Testis (tissue), 3 donors: ENCODE data around the gene FDPS. TPM values are rescaled to one million over a fixed set of nuclear protein-coding genes. Genes with fewer than 3 reads are reported as not detected.

ENCODE experiments used
- DNase-seq: peaks from one replicate; pipeline ENCODE4 v3.0.0-alpha.2; 2019
- H3K27ac ChIP-seq, 2 donors: fragments of 200-600 bp; sonication (generic); one replicate each; pipeline ENCODE4 v1.5.1; 2019
- H3K27me3 ChIP-seq: fragments of 200-600 bp; sonication (generic); one replicate; pipeline ENCODE4 v1.5.1; 2019
- H3K36me3 ChIP-seq: fragments of 200-600 bp; sonication (generic); one replicate; pipeline ENCODE4 v1.5.1; 2017; ENCODE audit warnings: low read depth; ENCODE audit errors: missing control alignments
- H3K4me1 ChIP-seq: fragments of 200-600 bp; sonication (generic); one replicate; pipeline ENCODE4 v1.5.1; 2019
- H3K4me3 ChIP-seq, 2 donors: fragments of 200-600 bp; sonication (generic); one replicate each; pipeline ENCODE4 v1.5.1; 2017 to 2019
- H3K9me3 ChIP-seq: fragments of 200-600 bp; sonication (generic); one replicate; pipeline ENCODE4 v1.5.1; 2017
- POLR2A ChIP-seq: fragments of 450-650 bp; IDR thresholded peaks from one replicate; pipeline ENCODE4 v1.6.1; 2017; ENCODE audit warnings: antibody characterized with exemption, mild to moderate bottlenecking, moderate library complexity
- WGBS, 2 donors: methylation state at CpG; one replicate each; pipeline ENCODE4 v1.1.5; 2018; 5-methylcytosine and 5-hydroxymethylcytosine counted together
- intact Hi-C: fragments of 100-400 bp; cut with DNase I; formaldehyde crosslinking; loops from one replicate; pipeline ENCODE4 v1.15.1; 2023; ENCODE audit warnings: low total_unique reads
- polyA plus RNA-seq: library from polyadenylated mRNA; stranded (reverse); fragments of 350-450 nt; fragmentation: Illumina TruSeq; extraction: RNeasy Lipid Tissue Mini Kit (QIAGEN cat#74804); gene quantifications from one replicate; pipeline ENCODE4 v1.2.3, GENCODE V29; 2014; ENCODE audit warnings: low read depth, low replicate concordance; ENCODE audit not compliant: insufficient read depth
- total RNA-seq, 2 donors: library from RNA; depleted of rRNA; stranded (reverse); fragments of >200 nt; gene quantifications; one replicate each; pipeline ENCODE4 v1.2.3, GENCODE V29; 2016
- TF ChIP-seq, protein P1 (sequence below), 3 experiments: fragments of 450-650 bp in 2 of 3; fragments of 200-600 bp in 1 of 3; sonication (generic) in 1 of 3; IDR thresholded peaks; one replicate each; pipeline ENCODE4 v1.5.1; 2016 to 2019; ENCODE audit warnings: antibody characterized with exemption in 3 of 3, mild to moderate bottlenecking in 2 of 3, moderate library complexity in 1 of 3

FDPS gene
- total and polyA plus RNA-seq, 3 donors from 2014 or later, result 51.6 to 127 (median 81.6) TPM

DNA sequence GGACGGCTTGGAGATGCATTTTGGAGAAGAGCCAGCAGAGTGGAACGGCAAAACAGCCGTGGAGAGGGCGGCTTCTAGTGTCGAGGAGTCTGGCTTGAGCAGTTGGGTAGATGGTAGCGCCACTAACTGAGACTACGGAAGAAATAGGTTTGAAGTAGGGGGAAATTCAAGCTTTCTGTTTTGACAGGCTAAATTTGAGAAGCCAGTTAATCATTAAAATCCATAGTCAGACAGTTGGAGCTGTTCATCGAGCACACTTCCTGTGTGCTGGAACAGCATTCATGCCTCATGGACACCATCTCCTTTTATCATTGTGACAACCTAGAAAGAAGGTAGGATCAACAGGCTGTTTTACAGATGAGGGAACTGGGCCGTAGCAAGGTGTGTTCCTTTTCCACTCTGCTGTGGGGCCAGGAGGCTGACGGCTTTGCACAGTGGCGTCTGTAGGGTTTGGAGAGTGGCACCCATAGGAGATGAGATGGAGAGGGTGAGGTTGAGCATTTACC is 4.1 kb upstream of the FDPS start:
- intact Hi-C loops, result no loop called here
- TF ChIP-seq, protein P1, sequence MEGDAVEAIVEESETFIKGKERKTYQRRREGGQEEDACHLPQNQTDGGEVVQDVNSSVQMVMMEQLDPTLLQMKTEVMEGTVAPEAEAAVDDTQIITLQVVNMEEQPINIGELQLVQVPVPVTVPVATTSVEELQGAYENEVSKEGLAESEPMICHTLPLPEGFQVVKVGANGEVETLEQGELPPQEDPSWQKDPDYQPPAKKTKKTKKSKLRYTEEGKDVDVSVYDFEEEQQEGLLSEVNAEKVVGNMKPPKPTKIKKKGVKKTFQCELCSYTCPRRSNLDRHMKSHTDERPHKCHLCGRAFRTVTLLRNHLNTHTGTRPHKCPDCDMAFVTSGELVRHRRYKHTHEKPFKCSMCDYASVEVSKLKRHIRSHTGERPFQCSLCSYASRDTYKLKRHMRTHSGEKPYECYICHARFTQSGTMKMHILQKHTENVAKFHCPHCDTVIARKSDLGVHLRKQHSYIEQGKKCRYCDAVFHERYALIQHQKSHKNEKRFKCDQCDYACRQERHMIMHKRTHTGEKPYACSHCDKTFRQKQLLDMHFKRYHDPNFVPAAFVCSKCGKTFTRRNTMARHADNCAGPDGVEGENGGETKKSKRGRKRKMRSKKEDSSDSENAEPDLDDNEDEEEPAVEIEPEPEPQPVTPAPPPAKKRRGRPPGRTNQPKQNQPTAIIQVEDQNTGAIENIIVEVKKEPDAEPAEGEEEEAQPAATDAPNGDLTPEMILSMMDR (IDR thresholded peaks at IDR 0.05), result no peak
- no peak for TF ChIP-seq POLR2A
- 81 to 85% methylated on average over 11 of the region's 11 CpGs for WGBS, 2 donors
- H3K36me3 ChIP-seq, result no peaks in the 10 kb centered on the region
- no peaks in the 10 kb centered on the region for H3K9me3 ChIP-seq
- peaks cover 6% of the 10 kb centered on the region for H3K4me1 ChIP-seq
- H3K4me3 ChIP-seq, result no peak overlapping the region
- H3K27me3 ChIP-seq, result no peaks in the 10 kb centered on the region
- no peak overlapping the region for H3K27ac ChIP-seq
- DNase-seq, result no peak

DNA sequence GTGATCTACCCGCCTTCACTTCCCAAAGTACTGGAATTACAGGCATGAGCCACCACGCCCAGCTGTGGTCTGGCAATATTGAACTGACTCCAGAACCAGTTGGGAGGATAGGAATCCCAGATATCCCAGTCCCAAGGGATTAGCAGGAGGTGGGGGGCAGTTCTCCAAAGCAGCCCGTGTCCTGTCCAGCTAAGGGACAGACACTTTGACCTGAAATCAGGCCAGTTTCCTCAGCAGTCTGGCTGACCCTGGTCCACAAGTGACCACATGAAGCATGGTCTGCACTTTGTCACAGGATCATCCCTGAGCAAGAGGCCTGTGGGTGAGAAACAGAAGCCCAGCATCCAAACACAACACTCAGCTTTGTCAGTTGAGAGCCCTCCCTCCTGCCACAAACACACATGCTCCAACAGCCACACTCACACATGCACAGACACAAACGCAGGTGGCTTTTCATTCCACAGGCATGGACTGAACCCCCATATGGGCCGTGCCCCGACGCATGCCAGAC is 2.7 kb upstream of the FDPS start:
- 78 to 84% methylated on average over 6 to 7 of the region's 7 CpGs for WGBS, 2 donors
- Histone ChIP-seq H3K4me3 (no peak overlapping the region), H3K4me1 (peaks cover 9% of the 10 kb centered on the region), H3K27me3 (no peaks in the 10 kb centered on the region), H3K36me3 (no peaks in the 10 kb centered on the region), H3K27ac (no peak overlapping the region), H3K9me3 (no peaks in the 10 kb centered on the region)
- no peak for DNase-seq
- intact Hi-C loops, result no loop called here
- TF ChIP-seq, protein P1 (IDR thresholded peaks at IDR 0.05), result no peak
- TF ChIP-seq POLR2A, result no peak

DNA sequence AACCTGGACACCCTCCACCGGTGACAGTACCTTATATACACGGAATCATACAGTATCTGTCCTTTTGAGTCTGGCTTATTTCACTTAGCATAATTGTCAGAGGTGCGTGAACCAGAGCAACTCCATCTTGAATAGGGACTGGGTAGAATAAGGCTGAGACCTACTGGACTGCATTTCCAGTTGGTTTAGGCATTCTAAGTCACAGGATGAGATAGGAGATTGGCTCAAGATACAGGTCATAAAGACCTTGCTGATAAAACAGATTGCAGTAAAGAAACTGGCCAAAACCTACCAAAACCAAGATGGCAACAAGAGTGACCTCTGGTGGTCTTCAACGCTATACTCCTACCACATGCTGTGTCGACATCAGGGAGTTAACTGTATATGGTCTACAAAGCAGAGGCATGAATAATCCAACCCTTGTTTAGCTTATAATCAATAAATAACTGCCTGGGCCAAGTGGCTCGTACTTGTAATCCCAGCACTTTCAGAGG is 1.4 kb upstream of the FDPS start:
- H3K27ac ChIP-seq, result no peak overlapping the region
- TF ChIP-seq, protein P1 (IDR thresholded peaks at IDR 0.05), result no peak
- no peak for TF ChIP-seq POLR2A
- intact Hi-C loops, result no loop called here

DNA sequence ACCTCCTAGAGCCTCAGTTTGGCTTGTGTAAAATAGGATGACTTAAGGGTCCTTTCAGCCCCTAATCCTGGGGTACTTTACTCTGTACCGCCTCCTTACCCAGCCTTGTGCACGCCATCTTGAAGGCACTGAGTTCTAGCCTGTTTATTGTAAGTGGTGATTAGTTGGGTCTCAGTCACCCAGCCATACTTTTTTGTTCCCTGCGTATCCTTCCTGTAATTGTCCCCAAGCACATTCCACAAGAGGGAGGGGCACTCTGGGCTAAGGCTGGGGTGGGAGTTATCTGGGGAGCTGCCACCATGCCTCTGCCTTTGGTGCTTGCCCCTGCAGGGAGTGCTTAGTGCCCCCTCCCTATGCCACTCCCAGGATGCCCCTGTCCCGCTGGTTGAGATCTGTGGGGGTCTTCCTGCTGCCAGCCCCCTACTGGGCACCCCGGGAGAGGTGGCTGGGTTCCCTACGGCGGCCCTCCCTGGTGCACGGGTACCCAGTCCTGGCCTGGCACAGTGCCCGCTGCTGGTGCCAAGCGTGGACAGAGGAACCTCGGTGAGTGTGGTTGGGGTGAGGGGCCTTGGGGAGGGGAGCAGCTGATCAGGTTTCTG is 856 bp downstream of the FDPS start:
- H3K4me3 ChIP-seq, result peak overlapping the region; percentile 76 to 88
- H3K27me3 ChIP-seq, result no peaks in the 10 kb centered on the region
- WGBS, 2 donors, result 14 to 20% methylated on average over 10 to 11 of the region's 11 CpGs
- peak overlapping the region; percentile 84 to 86 for H3K27ac ChIP-seq
- H3K9me3 ChIP-seq, result no peaks in the 10 kb centered on the region
- no peak for DNase-seq
- H3K4me1 ChIP-seq, result peaks cover 9% of the 10 kb centered on the region
- TF ChIP-seq POLR2A, result no peak
- TF ChIP-seq, protein P1 (IDR thresholded peaks at IDR 0.05), result no peak
- intact Hi-C loops, result no loop called here
- H3K36me3 ChIP-seq, result no peaks in the 10 kb centered on the region

More for the DNA sequence above, 1.4 kb upstream of the FDPS start:
- peaks cover 9% of the 10 kb centered on the region for H3K4me1 ChIP-seq
- 67 to 72% methylated on average over 6 of the region's 6 CpGs for WGBS, 2 donors
- H3K27me3 ChIP-seq, result no peaks in the 10 kb centered on the region
- H3K9me3 ChIP-seq, result no peaks in the 10 kb centered on the region
- no peak for DNase-seq
- no peaks in the 10 kb centered on the region for H3K36me3 ChIP-seq
- H3K4me3 ChIP-seq, result no peak overlapping the region

DNA sequence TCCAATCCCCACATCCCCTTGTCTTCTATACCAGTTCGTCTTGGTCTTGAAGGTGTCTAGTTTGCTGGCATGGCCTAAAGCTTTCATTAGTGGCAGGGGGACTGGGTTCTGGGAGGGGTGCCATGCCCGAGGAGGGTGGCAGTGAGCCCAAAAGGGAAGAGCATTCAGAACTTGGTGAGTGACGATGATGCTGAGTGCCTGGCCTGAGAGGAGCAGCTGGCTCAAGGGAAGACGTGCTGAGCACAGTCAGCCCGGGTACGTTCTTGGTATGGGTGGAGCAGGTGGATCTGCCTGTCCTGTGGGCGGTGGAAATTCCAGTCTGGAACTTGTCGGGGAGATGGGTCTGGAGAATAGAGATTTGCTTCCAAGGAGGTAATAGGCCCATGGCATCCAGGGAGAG is 4.6 kb downstream of the FDPS start:
- Histone ChIP-seq H3K36me3 (no peaks in the 10 kb centered on the region), H3K27ac (no peak overlapping the region), H3K27me3 (no peaks in the 10 kb centered on the region), H3K4me1 (peaks cover 9% of the 10 kb centered on the region), H3K9me3 (no peaks in the 10 kb centered on the region), H3K4me3 (no peak overlapping the region)
- intact Hi-C loops, result no loop called here
- TF ChIP-seq, protein P1 (IDR thresholded peaks at IDR 0.05), result no peak
- TF ChIP-seq POLR2A, result no peak
- no peak for DNase-seq
- WGBS, 2 donors, result 71 to 89% methylated on average over 8 of the region's 8 CpGs
